IPS-18c (cell line): ENCODE measurements around the gene CD247.

Experiments
- H3K4me3 ChIP-seq: 2 replicates; pipeline ENCODE4 v1.7.0; 2013; ENCODE audit warnings: low read depth, mild to moderate bottlenecking, low read length, moderate library complexity; ENCODE audit not compliant: insufficient read depth
- H3K9me3 ChIP-seq: one replicate; pipeline ENCODE4 v1.6.1; 2013; ENCODE audit warnings: mild to moderate bottlenecking, low read length, moderate library complexity; ENCODE audit not compliant: control insufficient read depth, insufficient read depth

Gene CD247

DNA sequence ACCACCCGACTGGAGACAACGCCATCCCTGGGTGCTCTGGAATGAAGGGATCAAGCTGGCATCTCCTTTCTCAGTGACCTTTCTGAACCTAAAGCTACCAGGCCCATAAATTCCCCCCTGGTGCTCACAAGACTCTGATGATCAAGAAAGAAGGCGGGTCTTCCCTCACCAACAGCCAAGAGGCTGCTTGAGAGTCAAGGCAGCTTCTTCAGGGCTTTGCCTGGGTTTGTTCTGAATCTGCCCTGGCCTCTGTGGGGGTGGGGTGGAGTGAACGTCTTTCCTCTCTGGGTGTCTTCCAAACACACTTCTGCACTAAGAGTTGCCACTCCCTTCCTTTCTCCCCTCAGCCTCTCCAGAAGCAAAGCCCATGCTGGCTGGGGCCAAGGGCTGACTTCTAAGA, 36.1 kb downstream of the CD247 start:
- H3K9me3 ChIP-seq = no peaks in the 10 kb centered on the region
- no peak overlapping the region for H3K4me3 ChIP-seq

DNA sequence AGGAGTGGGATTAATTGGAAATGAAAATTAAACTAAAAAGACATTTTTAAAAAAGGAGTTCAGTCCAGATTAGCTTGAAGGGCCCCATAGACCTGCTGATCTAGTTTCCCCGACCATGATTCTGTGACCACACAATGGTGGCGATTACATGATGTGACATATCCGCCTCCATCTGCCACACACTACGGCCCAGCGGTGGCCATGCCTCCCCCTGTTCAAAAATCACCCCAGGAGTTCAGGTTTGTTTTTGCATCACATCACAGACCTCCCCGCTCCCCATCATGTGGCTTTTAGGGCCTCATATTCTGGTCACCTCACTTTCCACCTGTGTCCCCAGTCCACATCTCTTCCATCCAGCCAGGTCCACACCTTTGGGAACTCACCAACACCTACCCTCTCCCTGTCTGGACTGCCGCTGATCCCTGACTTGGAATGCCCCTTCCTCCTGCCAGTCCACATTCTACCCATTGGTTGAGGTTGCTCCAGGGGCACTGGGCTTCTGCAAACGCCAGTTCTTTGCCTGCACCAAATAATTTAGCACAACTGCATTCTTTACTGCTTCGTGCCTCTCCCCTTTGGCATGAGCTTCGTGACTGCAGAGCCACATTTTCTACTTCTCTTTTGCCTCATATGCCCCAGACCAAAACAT, 38.9 kb downstream of the CD247 start:
- Histone ChIP-seq H3K9me3 (no peaks in the 10 kb centered on the region), H3K4me3 (no peak overlapping the region)

DNA sequence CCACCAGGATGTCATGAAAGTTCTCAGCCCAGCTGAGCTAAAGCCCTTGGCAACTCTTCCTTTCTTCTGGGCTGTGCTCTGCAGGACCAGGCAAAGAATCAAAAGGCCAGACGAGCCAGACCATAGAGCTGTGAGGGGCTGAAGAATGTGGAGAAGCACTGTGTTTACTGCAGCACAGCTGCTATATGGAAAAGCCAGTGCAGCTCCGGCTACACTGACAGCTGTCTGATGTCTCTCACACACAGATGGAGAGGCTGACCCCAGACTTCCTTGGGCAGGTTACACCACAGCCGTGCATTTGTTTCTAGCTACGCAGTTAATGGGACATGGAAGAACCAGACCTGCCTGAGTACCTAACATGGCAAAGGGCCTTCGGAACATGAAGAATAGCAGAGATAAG, 40.3 kb downstream of the CD247 start:
- Histone ChIP-seq H3K4me3 (no peak overlapping the region), H3K9me3 (no peaks in the 10 kb centered on the region)

DNA sequence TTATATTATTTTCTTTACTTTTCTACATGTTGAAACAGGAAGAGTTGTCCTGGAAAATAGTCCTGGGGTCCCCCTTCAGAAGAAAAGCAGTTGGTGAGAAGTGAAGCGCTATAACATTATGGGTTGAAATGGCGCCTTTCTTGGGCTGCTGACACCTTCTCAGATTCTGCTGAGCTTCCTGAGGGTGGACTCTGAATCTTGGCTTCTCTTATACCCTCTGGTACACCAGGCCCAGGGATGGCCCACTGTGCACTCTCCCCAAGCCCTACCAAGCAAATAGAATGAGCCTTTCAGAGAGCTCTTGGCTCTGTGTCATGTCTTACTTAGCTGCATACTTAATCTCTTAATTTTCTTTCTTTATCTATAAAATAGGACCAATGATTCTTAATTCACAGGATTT, 42.3 kb downstream of the CD247 start:
- Histone ChIP-seq H3K9me3 (no peaks in the 10 kb centered on the region), H3K4me3 (no peak overlapping the region)

DNA sequence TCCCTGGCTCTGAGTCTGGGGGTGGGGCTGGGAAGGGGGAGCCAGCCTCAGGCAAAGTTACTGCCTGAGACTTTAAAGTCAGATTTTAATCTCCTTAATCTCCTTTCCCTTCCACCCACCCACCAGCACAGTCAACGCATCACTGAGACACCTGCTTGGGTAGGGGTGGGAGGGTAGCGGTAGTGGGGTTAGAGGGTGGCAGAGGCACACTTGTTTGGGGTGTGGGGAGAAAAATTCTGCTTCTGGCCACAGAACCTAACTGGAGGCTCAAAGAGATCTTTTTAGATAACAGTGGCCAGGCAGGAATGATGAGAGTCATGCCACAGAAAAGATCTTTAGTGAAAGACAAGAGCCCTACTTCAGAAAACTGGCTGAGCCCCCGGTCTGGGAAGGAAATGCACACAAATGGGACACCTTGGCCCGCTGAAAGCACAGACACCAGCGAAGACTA, 44.1 kb downstream of the CD247 start:
- Histone ChIP-seq H3K9me3 (no peaks in the 10 kb centered on the region), H3K4me3 (no peak overlapping the region)

DNA sequence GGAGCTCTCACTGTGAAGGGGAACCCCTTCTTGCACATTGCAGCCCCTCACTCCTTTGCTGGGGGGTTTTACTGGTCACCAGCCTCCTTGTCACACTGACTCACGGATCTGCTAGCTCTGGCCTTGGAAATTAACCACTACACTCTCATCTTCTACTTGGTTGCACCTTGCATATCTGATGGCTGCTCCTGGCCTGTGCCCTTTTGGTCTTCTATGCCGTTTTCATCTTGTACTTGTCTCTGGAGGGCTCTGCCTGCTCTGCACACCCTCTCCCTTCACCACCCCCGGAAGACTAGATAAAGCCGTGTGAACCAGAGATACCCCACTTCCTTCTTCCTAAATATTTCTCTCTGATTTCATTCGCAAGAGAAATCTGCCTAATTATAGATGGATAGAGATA, 44.6 kb downstream of the CD247 start:
- Histone ChIP-seq H3K4me3 (no peak overlapping the region), H3K9me3 (no peaks in the 10 kb centered on the region)

DNA sequence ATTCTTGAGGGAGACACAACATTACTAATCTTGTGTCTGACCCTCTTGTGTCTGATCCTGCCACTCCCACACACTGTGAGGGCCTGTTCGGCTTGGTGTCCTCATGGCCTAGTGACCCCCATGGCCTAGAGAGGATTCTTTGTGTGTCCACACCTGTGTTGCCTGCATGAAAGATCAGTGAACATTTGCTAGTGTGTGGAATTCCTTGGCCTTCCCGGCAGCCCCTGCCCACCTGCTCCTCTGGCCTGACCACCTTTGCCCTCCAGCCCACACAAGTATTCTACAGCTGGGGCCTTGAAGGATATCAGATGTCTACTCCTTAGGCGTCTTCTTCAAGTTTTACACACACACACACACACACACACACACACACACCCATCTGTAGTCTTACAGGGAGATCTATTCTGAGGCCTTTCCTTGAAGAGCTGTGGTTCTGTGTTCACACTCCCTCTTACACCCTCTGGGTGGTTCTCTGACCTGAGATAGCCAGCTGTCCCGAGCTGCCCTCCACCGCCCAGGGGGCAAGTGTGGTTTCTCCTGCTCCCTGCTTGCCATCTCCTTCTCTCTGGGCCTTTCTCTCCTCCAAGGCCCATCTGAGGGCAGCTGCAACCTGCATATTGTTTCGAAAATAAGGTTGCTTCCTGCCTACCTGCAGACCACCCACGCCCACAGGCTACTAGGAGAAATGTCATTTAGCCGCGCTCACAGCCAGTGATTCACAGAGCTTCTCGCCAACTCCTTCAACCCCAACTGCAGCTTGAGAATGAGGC, 45.4 kb downstream of the CD247 start:
- no peaks in the 10 kb centered on the region for H3K9me3 ChIP-seq
- H3K4me3 ChIP-seq = no peak overlapping the region

DNA sequence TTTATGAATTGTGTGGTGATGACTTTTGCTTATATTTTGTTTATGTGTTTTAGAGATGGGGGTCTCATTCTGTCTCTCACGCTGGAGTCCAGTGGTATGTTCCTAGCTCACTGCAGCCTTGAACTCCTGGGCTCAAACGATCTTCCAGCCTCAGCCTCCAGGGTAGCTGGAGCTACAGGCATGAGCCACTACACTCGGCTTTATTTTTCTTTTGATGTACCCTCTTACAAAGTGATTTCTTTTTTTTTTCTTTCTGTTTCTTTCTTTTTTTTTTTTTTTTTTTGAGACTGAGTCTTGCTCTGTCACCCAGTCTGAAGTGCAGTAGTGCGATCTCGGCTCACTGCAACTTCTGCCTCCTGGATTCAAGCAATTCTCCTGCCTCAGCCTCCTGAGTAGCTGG, 46.8 kb downstream of the CD247 start:
- H3K9me3 ChIP-seq = no peaks in the 10 kb centered on the region
- H3K4me3 ChIP-seq = no peak overlapping the region

DNA sequence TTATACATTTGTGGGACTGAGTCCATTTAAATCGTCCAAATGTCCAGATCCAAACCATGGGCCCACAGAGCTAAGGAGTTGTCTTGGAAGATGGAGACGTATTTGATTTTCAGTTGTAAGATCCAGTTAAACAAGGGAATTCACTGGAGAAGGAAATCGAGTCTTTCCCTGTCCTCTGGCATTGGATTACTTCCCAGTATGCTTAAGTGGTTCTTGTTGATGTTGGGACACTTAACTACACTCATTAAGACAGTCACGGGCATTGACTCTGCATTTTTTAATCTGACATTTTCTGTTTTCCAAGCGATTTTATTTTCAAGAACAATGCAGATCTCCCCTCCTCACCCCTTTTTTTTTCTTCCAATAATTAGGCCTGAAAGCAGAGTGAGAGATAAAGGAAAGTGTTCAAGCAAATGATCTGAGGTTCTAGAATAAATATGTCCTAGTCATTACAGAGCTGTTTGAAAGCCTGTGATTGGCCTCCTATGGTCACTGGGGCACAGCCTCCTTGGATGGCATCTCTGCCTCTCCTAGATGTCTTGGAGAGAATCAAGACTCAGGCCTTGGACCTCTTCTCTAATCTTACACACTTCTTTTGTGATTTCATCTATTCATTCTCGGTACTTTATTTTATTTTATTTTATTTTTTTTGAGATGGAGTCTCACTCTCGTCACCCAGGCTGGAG, 48.9 kb downstream of the CD247 start:
- H3K4me3 ChIP-seq = no peak overlapping the region
- H3K9me3 ChIP-seq = no peaks in the 10 kb centered on the region

DNA sequence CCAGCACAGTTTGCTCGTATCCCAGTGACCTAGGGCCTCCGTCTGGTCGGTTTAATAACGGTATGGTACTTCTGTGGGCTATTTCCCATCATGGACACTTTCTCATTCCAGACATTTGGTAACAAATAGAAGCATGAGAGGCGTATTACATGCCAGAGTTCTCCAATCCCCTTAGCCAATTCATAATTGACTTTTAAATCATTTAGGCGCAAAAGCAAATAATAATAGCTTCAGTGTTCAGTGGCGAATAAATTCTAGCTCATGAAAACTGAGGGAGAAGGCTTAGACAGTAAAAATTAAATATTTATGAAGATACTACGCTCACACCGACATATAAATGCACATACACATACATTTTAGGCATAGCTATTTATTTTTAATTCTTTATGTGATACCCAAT, 50.6 kb downstream of the CD247 start:
- H3K4me3 ChIP-seq = no peak overlapping the region
- H3K9me3 ChIP-seq = no peaks in the 10 kb centered on the region

DNA sequence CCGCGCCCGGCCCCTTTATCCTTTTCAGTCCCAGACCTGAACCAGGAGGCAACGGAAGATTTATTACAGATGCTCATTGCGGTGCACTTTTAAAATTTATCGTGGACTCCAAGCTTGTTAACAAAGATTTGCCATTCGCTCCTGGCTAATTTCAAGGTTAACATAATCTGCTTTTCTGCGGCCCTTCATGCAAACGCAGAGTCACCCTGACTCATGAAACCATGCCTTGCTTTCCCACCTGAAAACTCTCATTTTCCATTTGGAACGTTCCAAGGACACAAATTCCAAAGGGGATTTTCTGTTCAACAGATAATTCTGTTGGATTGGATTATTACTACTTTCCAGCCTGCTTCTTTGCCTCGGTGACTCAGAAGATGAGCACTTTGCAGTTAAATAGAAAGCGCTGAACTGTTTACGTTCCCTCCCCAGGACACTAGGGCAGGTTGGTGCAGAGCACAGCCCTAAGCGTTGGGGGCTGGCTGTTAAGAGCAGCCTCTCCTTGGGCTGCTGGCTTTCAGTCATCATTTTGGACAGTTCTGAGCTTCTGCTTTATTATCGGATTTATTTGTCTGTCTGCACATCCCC, 51.1 kb downstream of the CD247 start:
- Histone ChIP-seq H3K9me3 (no peaks in the 10 kb centered on the region), H3K4me3 (no peak overlapping the region)

DNA sequence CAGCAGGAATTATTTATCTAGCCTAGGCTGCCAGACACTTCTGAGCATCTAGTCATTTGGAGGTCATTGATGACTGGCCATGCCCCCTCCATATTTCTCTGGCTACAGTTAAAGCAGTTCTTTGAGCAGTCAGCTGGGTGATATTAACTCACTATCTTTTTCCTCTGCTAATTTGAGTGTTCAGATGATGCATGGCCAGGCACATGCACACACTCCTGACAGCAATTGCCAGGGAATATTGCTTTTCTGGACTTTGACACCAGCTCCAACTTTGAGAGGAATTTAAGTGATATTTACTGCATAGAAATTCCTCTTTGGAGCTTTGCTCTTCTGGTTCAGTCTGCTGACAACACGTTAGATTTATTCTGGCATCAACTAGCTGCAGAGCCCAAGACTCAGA, 52.6 kb downstream of the CD247 start:
- Histone ChIP-seq H3K9me3 (no peaks in the 10 kb centered on the region), H3K4me3 (no peak overlapping the region)

DNA sequence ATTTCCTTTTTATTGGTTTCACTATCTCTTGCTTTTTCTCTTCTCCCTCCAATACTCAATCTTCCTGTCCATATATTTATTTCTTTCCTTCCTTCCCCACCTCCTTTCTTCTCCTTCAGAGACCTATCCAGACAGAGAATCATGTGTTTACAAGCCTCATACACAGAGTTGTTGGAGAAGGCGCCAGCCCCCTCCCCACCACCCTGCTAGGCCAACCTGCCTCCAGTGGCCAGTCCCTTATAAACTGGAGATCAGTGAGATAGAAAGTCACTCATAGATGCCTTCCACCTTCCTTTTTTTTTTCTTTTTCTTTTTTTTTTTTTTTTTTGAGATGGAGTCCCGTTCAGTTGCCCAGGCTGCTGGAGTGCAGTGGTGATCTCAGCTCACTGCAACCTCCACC, 53.3 kb downstream of the CD247 start:
- Histone ChIP-seq H3K4me3 (no peak overlapping the region), H3K9me3 (no peaks in the 10 kb centered on the region)

DNA sequence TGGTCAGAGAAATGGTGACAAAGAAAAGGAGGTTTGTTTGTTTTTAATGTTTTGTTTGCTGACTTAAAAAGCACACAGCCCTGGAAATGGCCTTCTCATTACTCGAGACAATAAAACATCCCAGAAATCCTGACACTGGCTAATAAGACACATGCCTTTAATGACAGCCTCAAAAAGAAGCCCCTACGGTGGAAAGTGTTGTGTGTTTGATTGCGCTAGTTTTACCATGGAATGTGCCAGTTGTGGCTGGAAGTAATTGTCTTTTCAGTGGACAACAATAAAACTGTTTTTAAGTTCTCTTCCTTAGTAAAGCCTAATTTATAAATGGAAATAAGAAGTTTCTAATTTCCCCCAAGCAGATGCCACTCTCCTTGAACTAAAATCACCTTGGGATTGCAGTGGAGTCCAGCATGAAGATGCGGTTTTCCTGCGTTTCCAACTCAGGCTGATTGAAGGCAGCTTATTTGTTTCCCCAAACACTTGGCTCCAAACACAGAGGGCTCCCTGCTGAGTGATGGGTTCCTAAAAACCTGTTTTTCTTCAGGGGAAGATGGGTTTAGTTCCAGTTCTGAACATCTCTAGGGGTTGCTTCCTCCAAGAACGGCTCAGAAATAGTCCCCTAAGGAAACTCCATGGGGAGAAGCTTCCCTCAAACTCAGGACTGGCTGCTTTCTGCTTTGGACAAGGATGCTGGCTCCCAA, 54.3 kb downstream of the CD247 start:
- no peak overlapping the region for H3K4me3 ChIP-seq
- no peaks in the 10 kb centered on the region for H3K9me3 ChIP-seq

DNA sequence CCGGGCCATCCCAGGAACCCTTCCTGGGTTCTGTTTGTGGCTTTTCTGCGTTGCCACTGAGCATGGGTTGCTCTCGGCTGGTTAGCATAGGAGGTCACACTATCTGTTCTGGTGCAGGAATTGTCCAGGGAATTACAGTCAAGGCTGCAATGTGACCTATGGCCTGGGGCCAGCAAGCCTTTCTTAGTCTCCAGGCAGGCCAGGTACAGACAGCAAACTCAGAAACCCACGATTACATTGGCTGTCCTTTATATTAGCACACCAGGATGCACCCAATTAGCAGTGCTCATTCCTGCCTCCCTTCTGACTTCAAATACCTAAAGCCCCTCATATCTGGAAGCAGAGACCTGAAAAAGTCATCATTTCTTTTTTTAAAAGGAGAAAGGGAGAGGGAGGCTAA, 55.2 kb downstream of the CD247 start:
- Histone ChIP-seq H3K4me3 (no peak overlapping the region), H3K9me3 (no peaks in the 10 kb centered on the region)

DNA sequence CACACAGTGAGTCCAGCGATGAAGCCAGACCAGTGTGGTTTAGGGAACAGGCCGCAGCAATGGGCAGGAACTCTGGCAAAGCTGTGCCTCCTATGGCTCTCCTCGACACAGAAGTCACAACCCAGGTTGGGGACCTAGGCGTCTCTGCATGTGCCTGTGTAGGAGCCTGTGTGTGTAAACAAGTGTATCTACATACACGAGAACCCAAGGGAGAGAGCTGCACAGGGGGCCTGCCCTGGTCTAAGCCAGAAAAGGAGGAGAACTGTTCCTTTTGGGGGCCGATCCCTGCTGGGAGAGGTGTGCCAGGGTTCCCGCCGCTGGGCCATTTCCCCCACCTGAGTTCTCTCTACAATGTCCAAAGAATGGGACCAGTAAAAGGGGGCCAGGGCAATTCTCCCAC, 56.0 kb downstream of the CD247 start:
- H3K9me3 ChIP-seq = no peaks in the 10 kb centered on the region
- no peak overlapping the region for H3K4me3 ChIP-seq

DNA sequence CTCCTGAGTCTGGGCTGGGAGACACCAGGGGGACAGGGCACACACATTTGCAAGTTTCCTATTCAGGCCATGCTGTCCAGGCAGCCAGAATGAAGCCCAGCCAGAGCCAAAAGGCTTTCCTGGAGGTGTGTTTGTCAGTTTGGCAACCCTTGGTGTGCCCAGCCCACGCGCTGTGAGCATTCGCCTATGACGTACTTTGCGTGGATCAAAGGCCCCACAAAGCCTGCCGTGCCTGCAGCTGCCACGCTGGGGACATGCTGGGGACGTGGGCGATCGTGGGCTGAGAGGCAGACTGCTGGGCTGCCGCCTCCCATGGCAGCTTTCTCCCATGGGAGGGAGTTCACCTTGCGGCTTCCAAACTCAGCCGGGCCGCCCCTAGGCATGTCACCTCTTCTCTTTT, 57.5 kb downstream of the CD247 start:
- H3K9me3 ChIP-seq = no peaks in the 10 kb centered on the region
- no peak overlapping the region for H3K4me3 ChIP-seq
